HG02642 (cell line): ENCODE measurements around the gene PARD3B.
"Not testable (repeated sequence)": the region's sequence is repeated elsewhere in the genome, so short reads cannot be mapped to it uniquely, and the experiment has no call there.

Source experiments
- ATAC-seq: cut with Tn5 transposase; IDR thresholded peaks from one replicate; pipeline ENCODE4 v1.9.1; 2021; ENCODE audit warnings: mild to moderate bottlenecking; ENCODE audit not compliant: unreplicated experiment, poor library complexity

PARD3B gene

GRCh38 chr2:205199165-205199850 lies 654.0 kb downstream of the PARD3B start:
- ATAC-seq, result no peak

- no peak for ATAC-seq
These were observed 665.2 kb downstream of the PARD3B start for GRCh38 chr2:205210494-205210893.

- ATAC-seq, result no peak
These were observed 667.1 kb downstream of the PARD3B start for GRCh38 chr2:205212357-205212756.

DNA sequence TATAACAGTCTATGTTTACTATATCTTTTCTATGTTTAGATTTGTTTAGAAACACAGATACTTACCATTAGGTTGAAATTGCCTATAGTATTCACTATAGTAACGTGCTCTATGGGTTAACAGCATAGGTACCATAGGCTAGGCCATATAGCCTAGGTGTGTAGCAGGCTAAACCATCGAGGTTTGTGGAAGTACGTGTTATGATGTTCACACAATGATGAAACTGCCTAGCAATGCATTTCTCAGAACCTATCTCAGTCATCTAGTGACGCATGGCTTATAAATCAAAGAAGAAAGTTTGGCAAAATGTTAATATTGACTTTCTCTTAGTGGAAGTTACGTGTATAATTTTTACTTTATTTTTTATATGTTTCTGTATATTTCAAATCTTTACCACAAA lies 670.8 kb downstream of the PARD3B start:
- ATAC-seq, result no peak

DNA sequence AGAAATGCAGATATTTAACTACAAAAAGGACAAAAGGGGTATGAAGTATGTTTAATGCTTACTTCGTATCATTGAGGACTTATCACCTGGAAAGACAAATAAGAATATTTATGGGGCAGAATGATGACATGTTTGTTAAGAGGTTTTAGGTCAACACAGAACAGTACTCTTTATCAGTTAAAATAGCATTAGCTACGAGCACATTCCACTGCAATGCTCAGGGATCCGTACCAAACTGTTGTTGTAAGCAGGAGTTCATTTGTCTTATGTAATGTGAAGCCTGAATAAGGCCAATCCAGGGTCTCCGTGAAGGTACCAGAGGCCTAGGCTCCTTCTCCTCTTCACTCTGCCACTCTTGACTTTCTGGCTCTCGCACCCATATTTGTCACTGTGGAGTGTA lies 671.3 kb downstream of the PARD3B start:
- no peak for ATAC-seq

DNA sequence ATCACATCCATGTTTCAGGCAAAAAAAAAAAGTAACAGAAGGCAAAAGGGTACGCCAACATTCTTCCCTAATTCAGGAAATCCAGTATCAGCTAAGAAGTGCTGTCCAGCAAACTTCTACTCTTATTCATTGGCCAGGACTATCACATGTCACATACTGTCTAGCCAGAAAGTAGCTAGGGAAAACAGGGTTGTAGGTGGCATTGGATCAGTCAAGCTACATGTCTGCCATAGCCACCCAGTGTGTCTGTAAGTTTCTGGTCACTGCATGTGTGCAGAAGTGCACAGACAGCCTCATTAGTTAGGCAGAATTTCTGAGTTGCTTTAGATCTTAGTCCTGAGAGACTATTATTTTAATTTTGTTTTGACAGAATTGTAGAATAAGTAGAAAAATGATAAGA lies 671.7 kb downstream of the PARD3B start:
- no peak for ATAC-seq

DNA sequence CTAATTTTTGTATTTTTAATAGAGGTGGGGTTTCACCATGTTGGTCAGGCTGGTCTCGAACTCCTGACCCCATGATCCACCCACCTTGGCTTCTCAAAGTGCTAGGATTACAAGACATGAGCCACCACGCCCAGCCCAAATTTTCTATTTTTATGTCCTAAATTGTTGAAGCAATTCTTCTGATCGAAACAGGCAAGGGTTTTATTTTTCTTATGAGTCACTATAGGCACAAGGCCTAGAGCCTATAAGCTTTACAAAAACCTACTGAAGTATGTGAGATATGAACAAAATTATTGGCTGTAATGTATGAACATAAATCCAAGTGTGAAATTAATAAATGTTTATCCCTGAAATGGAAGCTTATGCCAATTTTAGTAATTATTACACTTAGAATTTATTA lies 672.8 kb downstream of the PARD3B start:
- no peak for ATAC-seq

- ATAC-seq, result not testable (repeated sequence)
These were observed 673.5 kb downstream of the PARD3B start for GRCh38 chr2:205218816-205219215.

- no peak for ATAC-seq
These were observed 675.3 kb downstream of the PARD3B start for GRCh38 chr2:205220559-205220958.

GRCh38 chr2:205232086-205232485 lies 686.8 kb downstream of the PARD3B start:
- no peak for ATAC-seq

- ATAC-seq, result no peak
These were observed 690.2 kb downstream of the PARD3B start for GRCh38 chr2:205235434-205235833.

DNA sequence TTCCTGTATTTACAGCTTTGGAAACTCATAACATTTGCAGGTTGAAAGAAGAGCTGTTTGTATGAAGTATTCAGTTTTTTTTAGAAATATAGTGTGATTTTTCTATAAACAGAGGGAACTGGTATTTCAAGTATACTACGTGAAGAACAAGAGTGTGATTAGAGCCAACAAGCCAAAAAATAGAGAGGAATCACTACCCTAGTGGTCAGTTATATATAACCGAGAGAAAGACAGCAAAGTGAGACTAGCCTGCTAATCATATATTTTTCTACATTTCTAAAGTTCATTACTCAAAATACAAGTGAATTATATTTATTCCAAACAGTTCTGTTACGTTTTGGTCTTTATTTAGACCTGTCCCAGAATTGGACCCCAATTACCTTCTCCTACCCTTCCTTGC lies 692.2 kb downstream of the PARD3B start:
- no peak for ATAC-seq

- ATAC-seq, result no peak
These were observed 699.7 kb downstream of the PARD3B start for GRCh38 chr2:205245001-205245400.

DNA sequence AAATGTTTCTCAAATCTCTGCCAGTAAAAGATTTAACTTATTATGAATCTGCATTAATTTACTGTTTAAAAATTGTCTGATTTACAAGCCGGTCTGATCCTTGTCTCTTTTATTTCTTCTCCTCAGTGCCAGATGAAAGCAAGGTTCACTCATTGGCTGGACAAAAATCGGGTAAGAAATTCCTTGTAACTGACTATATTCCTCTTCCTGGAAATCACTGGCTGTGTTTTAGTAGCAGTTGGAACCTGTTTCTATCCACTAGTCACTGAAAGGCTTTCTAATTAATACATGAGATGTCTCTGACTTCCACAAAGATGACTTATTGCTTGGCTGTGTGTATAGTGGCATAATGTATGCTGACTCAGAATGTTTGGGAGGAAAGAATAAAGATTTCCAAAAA lies 700.4 kb downstream of the PARD3B start:
- no peak for ATAC-seq

DNA sequence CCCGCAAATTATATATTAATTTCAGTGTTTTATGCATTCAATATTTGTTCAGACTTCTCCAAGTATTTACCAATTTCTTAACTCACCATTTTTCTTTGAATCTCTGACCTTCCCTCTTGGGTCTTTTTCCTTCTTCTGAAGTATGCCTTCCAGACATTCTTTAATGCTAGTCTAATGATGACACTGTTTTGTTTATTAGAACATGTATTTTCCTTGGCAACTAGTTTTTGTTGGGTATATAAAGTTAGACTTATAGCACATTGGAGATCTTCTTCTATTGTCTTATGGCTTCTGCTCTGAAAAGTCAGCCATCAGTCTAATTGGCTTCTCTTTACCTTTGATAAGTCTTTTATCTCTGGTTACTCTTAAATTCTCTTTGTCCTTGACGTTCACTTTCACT lies 713.8 kb downstream of the PARD3B start:
- no peak for ATAC-seq

- ATAC-seq, result no peak
These were observed 716.3 kb downstream of the PARD3B start for GRCh38 chr2:205261516-205262020.

GRCh38 chr2:205267323-205267722 lies 722.0 kb downstream of the PARD3B start:
- no peak for ATAC-seq

DNA sequence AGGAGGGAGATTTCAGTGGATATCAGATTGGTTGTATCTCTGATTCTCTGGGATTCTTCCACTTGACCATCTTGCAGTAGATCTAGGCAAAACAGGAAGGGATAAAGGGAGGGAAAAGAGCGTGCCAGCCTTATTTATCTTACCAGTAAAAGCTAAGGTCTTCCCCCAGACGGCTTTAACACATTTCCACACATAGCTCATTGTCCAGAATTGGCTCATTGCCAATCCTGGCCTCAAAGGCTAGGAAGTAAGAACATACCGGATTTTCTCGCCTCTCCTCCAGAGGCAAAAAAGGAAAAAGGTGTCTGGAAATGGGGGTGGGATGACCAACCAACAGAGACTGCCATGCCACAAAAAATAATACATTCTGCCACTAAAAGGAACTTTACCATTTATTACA lies 725.4 kb downstream of the PARD3B start:
- ATAC-seq, result no peak

DNA sequence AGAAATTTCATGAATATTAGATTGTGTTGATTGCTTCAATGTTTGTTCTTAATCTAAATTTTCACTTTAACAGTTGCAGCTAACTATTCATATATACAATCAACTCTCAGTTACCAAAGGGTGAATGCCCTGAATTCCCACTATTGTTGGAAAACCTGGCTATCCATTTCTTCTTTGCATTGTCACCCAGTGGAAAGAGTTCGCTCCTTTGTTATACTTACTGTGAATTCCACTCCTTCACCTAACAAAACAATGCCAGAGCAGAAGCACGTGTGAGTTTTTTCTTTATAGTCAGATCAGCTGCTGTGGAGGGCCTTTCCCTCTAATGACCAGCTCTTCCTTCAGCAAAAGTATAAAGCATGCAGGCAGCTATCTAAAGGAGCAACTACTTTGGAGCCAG lies 727.9 kb downstream of the PARD3B start:
- no peak for ATAC-seq

DNA sequence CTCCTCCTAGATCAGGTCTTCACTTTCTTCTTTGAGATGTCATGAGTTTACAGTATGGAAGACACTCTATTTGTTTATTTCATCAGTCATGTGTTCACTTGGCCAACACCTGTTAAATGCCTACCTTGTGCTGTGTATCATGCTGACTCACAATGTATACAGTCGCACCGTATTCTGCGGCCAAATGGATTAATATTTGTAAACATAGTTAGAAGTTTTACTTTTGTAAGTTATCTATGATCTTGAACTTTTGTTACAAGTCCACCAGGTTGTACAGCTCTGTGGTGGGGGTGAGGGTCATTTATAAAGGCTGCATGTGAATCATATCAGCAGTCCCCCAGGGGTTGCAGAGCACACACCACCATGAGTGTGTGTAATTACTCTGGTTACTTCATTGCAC lies 728.4 kb downstream of the PARD3B start:
- no peak for ATAC-seq

- ATAC-seq, result no peak
These were observed 729.5 kb downstream of the PARD3B start for GRCh38 chr2:205274801-205275200.

DNA sequence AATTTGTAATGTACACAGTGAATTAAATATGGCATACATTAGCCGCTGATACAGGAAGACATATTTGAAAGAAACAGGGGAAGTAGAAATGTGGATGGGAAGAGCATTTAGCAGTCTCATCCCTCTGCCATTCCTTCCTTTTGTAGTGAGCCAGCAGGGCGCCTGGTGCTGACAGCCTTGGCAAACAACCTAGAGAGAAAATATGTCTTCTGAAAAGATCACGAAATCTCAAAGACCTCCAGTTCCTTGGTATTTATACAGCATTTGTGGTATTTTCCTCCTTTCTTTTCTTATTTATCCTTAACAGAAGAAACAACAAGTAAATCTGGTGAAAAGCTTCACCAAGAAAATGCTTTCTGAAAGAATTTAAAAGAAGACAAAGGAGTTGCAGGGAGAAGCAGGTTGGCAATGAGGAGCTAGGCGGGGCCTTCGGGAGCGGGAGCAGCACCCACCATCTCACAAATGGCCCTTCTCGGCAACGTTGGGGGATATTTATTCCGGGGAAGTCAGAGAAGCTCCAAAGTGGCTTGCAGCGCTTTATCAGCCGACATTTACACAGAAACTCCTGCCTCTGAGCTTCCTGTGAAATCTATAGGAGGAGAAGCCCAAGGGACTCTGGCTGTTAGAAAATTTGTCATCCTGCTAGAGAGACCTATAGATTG lies 731.0 kb downstream of the PARD3B start:
- ATAC-seq, result no peak
